ENCODE measurements around the gene MT1A. TPM values are rescaled to one million over a fixed set of nuclear protein-coding genes. Genes with fewer than 3 reads are reported as not detected.

Gene MT1A
- total and polyA plus RNA-seq, 10 of the 15 experiments (the other 5 are each of a cell fraction or from before 2014, with no cell fraction given): not detected

DNA sequence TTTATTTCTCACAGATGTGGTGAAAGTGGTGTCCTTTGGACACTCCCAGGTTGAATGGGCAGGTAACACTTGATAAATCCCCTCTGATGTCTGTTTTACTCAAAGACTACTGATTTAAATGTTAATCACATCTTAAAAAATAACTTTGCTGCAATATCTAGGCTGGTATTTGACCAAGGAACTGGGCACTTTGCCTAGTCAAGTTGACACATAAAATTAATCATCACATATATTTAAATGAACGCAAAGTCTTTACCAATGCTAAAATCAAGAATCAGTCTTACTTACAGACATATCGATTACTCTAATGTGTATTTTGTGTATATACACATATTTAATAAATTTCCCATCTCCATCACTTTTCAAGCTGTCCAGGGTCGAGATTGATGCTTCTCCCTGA lies 23.1 kb upstream of the MT1A start:
- intact Hi-C loops (cut with micrococcal nuclease; ENCODE audit: unreplicated experiment): no loop called here

DNA sequence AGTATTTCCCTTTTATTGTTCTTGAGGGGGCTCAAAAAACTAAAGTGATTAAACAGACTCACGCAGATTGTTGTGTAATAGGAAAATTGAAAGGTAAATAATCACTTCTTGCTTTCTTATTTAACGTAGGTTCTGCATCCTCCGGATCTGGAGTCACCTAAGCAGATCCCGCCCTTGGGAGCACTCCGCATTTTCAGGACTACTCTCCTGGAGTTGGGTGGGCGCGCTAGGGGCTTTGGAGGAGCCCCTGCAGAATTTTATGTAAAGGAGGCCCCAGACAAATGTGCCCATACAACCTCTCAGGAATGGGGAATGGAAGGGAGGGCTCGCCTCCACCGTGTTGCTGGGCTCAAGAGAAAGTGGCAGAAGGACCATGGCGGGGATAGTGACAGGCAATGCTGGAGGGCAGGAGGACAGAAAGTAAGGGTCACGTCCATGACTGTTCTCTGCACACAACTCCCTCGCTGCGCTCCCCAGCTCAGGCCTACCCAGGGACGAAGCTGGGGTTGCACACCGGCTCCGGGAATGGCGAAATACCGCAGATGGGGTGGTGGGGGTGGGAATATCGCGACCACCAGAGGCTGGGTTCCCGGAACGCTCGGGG lies 21.8 kb upstream of the MT1A start:
- Histone ChIP-seq H3K4me2 (ENCODE audit: control insufficient read depth, insufficient read depth) (0 out of 2 replicates have a peak overlapping the region, but pooled peaks have one; percentile 35), H2AFZ (ENCODE audit: control insufficient read depth, low read depth, low read length) (no peak overlapping the region), H3K4me3 (no peak overlapping the region), H3K79me2 (ENCODE audit: control insufficient read depth, insufficient read depth, low read length) (no peaks in the 10 kb centered on the region), H3K27ac (ENCODE audit: control insufficient read depth, insufficient read depth) (no peak overlapping the region), H3K4me1 (ENCODE audit: control insufficient read depth, insufficient read depth, low read length) (peaks cover 4% of the 10 kb centered on the region; the same call in 1 of the 2 replicates), H4K20me1 (ENCODE audit: control insufficient read depth, insufficient read depth) (no peaks in the 10 kb centered on the region), H3K27me3 (replicated peaks in 1 of 2; ENCODE audit: control insufficient read depth in 2 of 2, insufficient read depth in 2 of 2, low read length in 1 of 2) (peaks cover 0 to 5% of the 10 kb centered on the region in 2 experiments; a peak in 2 of 4 replicates), H3K36me3 (ENCODE audit: control insufficient read depth in 2 of 2, insufficient read depth in 2 of 2, low read length in 1 of 2) (no peaks in the 10 kb centered on the region), H3K9me3 (replicated peaks; ENCODE audit: control insufficient read depth, insufficient read depth, low read length) (no peaks in the 10 kb centered on the region), H3K9ac (ENCODE audit: control insufficient read depth, insufficient read depth, low read length) (no peak overlapping the region)
- intact Hi-C loops (cut with micrococcal nuclease; ENCODE audit: unreplicated experiment) (no loop called here), in situ Hi-C loops (cut with MboI) (no loop called here)
- ATAC-seq: no peak
- FAIRE-seq: no peak
- BruUV-seq (replicated peaks): no TSS peak
- CTCF ChIA-PET: no interaction called here
- POLR2A ChIA-PET: interaction anchor here (0.6 kb wide), 1 partner anchor 309 kb away, joined by 3 read pairs; no protein-coding TSS in a partner anchor
- 71% methylated on average over 23 of the region's 23 CpGs for WGBS (ENCODE audit: insufficient coverage, insufficient replicate concordance, low lambda C conversion rate, missing lambda C conversion rate)
- SMC1A ChIA-PET (ENCODE audit: uncharacterized antibody, unreplicated experiment): no interaction called here
- RAD21 ChIA-PET (ENCODE audit: unreplicated experiment): no interaction called here
- no peak for DNase-seq (ENCODE audit: low read depth, low spot score)
- TF ChIP-seq, protein P1, sequence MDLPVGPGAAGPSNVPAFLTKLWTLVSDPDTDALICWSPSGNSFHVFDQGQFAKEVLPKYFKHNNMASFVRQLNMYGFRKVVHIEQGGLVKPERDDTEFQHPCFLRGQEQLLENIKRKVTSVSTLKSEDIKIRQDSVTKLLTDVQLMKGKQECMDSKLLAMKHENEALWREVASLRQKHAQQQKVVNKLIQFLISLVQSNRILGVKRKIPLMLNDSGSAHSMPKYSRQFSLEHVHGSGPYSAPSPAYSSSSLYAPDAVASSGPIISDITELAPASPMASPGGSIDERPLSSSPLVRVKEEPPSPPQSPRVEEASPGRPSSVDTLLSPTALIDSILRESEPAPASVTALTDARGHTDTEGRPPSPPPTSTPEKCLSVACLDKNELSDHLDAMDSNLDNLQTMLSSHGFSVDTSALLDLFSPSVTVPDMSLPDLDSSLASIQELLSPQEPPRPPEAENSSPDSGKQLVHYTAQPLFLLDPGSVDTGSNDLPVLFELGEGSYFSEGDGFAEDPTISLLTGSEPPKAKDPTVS (IDR thresholded peaks at IDR 0.05; ENCODE audit: low read depth, low read length): no peak
- TF ChIP-seq NR2C1 (IDR thresholded peaks at IDR 0.05) (no peak), YBX1 (IDR thresholded peaks at IDR 0.05) (no peak), BCLAF1 (IDR thresholded peaks at IDR 0.05) (no peak), TCF3 (IDR thresholded peaks at IDR 0.05; ENCODE audit: borderline replicate concordance, insufficient read depth, low read depth, low read length) (no peak), DPF2 (IDR thresholded peaks at IDR 0.05) (no peak), POU2F2 (IDR thresholded peaks at IDR 0.05; ENCODE audit: borderline replicate concordance, low read depth, low read length) (no peak), STAT3 (IDR thresholded peaks at IDR 0.05; ENCODE audit: low read depth, low read length) (no peak), RBBP5 (conservative IDR thresholded peaks at IDR 0.05) (no peak), GATAD2B (conservative IDR thresholded peaks at IDR 0.05; ENCODE audit: low read depth) (no peak), SIX5 (IDR thresholded peaks at IDR 0.05; ENCODE audit: low read depth, low read length, severe bottlenecking) (no peak), EED (IDR thresholded peaks at IDR 0.05; ENCODE audit: low read depth) (no peak), NFXL1 (IDR thresholded peaks at IDR 0.05; ENCODE audit: borderline replicate concordance) (no peak), SIN3A (IDR thresholded peaks at IDR 0.05; ENCODE audit: low read depth, low read length) (no peak)

More for the DNA sequence above, 23.1 kb upstream of the MT1A start:
- FAIRE-seq: no peak
- H3K27me3 ChIP-seq (replicated peaks in 1 of 2; ENCODE audit: control insufficient read depth in 2 of 2, insufficient read depth in 2 of 2, low read length in 1 of 2): peaks cover 0 to 5% of the 10 kb centered on the region in 2 experiments; a peak in 2 of 4 replicates
- POLR2A ChIA-PET: no interaction called here
- CTCF ChIA-PET: interaction anchor here (1.3 to 1.5 kb wide), 2 partner anchors 15 to 86 kb away, joined by 3 to 4 read pairs; no protein-coding TSS in a partner anchor
- no peak overlapping the region for H3K4me2 ChIP-seq (ENCODE audit: control insufficient read depth, insufficient read depth)
- BruUV-seq (replicated peaks): no TSS peak
- in situ Hi-C loops (cut with MboI): no loop called here
- no peaks in the 10 kb centered on the region for H4K20me1 ChIP-seq (ENCODE audit: control insufficient read depth, insufficient read depth)
- no peak for DNase-seq (ENCODE audit: low read depth, low spot score)
- RAD21 ChIA-PET (ENCODE audit: unreplicated experiment): no interaction called here
- no peak for TF ChIP-seq IKZF1 (conservative IDR thresholded peaks at IDR 0.05)
- H3K79me2 ChIP-seq (ENCODE audit: control insufficient read depth, insufficient read depth, low read length): no peaks in the 10 kb centered on the region
- H3K36me3 ChIP-seq (ENCODE audit: control insufficient read depth in 2 of 2, insufficient read depth in 2 of 2, low read length in 1 of 2): no peaks in the 10 kb centered on the region
- no peak overlapping the region for H3K27ac ChIP-seq (ENCODE audit: control insufficient read depth, insufficient read depth)
- 15% methylated on average over 3 of the region's 3 CpGs for WGBS (ENCODE audit: insufficient coverage, insufficient replicate concordance, low lambda C conversion rate, missing lambda C conversion rate)
- H3K4me1 ChIP-seq (ENCODE audit: control insufficient read depth, insufficient read depth, low read length): peaks cover 15% of the 10 kb centered on the region
- no peak overlapping the region for H3K4me3 ChIP-seq
- no peak overlapping the region for H2AFZ ChIP-seq (ENCODE audit: control insufficient read depth, low read depth, low read length)
- H3K9ac ChIP-seq (ENCODE audit: control insufficient read depth, insufficient read depth, low read length): no peak overlapping the region
- SMC1A ChIA-PET (ENCODE audit: uncharacterized antibody, unreplicated experiment): no interaction called here
- no peak for ATAC-seq
- no peaks in the 10 kb centered on the region for H3K9me3 ChIP-seq (replicated peaks; ENCODE audit: control insufficient read depth, insufficient read depth, low read length)

Data from GM12878 (cell line).